ENCODE measurements around the gene SLC19A2.

The SLC19A2 gene

DNA sequence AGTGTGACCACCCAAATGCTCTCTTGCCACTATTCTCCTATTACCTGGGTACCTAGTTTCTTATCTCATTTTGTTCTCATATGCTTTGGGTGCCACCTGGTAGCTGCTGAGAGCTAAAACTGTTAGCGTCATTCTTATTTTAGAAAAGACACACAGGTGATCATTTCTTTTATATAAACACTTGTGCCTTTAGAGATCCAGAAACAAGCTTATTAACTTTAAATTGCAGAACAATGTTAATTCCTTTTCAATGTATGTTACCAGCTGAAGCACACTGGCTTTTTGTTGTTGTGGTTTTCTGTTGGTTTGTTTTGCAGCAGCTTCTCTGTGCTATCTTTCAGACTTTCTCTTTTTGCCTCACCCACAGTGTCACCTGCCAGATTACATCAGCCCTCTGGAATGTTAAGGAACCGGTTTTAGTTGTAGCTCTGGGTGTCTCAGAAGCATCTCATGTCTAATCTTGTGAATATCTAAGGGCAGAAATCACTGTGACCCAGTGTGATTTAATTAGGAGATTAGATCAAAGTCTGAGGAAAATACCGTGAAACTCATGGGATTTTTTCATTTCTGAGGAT lies 43.4 kb upstream of the SLC19A2 start:
- Histone ChIP-seq H3K4me3 (ENCODE audit: low read depth in 1 of 2, low read length in 2 of 2) (no peak overlapping the region), H3K9me3 (ENCODE audit: insufficient read depth, low read length, severe bottlenecking) (no peaks in the 10 kb centered on the region), H3K27ac (ENCODE audit: low read length) (peak overlapping the region; percentile 48), H3K79me2 (ENCODE audit: insufficient read depth, low read length) (no peaks in the 10 kb centered on the region), H3K9ac (ENCODE audit: low read depth, low read length) (peak overlapping the region; percentile 5; the same call in 1 of the 2 replicates), H3K4me1 (ENCODE audit: insufficient read depth, low read length) (peaks cover 23% of the 10 kb centered on the region), H3K36me3 (ENCODE audit: insufficient read depth, low read length) (no peaks in the 10 kb centered on the region), H3K4me2 (ENCODE audit: insufficient read depth, low read length) (peak overlapping the region; percentile 49; the same call in 1 of the 2 replicates), H3K27me3 (ENCODE audit: insufficient read depth, low read length, poor library complexity) (no peaks in the 10 kb centered on the region), H4K20me1 (ENCODE audit: insufficient read depth, low read length) (no peaks in the 10 kb centered on the region), H2AFZ (ENCODE audit: low read depth, low read length) (peak overlapping the region; percentile 27; the same call in 1 of the 2 replicates)
- DNase-seq, result peak; percentile 50
- ATAC-seq (ENCODE audit: insufficient read depth, low read depth), result peak; percentile 95
- TF ChIP-seq, protein P1, sequence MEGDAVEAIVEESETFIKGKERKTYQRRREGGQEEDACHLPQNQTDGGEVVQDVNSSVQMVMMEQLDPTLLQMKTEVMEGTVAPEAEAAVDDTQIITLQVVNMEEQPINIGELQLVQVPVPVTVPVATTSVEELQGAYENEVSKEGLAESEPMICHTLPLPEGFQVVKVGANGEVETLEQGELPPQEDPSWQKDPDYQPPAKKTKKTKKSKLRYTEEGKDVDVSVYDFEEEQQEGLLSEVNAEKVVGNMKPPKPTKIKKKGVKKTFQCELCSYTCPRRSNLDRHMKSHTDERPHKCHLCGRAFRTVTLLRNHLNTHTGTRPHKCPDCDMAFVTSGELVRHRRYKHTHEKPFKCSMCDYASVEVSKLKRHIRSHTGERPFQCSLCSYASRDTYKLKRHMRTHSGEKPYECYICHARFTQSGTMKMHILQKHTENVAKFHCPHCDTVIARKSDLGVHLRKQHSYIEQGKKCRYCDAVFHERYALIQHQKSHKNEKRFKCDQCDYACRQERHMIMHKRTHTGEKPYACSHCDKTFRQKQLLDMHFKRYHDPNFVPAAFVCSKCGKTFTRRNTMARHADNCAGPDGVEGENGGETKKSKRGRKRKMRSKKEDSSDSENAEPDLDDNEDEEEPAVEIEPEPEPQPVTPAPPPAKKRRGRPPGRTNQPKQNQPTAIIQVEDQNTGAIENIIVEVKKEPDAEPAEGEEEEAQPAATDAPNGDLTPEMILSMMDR (IDR thresholded peaks at IDR 0.05; ENCODE audit: borderline replicate concordance, extremely low read depth, low read length, poor library complexity, severe bottlenecking), result no peak
- no peak for TF ChIP-seq EZH2 (IDR thresholded peaks at IDR 0.05; ENCODE audit: borderline replicate concordance, low read depth, low read length, severe bottlenecking)

DNA sequence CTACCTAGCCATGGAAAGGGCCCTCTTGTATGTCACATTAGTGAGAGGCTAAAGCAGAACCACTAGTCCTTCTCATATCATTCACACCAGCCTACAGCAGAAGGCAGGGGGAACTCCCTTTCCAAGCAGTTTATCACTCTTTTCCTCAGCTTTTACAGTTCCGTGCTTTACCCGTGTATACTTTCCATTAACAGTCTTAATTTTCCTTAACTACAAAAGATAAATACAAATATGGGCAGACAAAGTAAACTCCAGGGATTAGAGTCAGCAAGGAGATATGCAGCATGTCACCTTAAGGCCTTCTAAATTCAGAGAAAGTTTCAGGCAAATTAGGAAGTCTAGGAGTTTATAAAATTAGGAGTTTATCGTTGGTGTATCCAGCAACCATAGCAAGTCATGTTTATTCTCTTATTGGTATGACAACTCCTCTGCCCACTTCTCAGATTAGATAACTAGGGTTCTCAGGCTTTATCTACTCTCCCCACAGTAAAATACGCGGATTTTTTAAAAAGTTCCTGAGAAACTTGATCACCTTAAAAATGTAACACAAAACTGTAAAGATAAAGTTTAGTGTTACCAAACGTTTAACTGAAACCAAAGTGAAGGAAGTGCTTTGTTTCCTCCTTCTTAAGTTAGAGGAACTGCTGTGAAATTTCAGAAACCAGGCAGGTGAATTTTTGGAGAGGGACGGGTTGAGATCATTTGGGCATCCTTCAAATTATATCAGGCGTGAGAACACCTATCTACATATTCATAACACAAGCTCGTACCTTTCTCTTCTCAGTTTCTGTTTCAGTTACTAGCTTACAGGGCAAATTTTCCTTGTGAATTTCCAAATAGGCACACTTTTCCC lies 42.7 kb upstream of the SLC19A2 start:
- H2AFZ ChIP-seq (ENCODE audit: low read depth, low read length), result peak overlapping the region; percentile 58
- H3K9ac ChIP-seq (ENCODE audit: low read depth, low read length), result peak overlapping the region; percentile 5; the same call in 1 of the 2 replicates
- DNase-seq (no peak), ATAC-seq (ENCODE audit: insufficient read depth, low read depth) (peak; percentile 15; the same call in 1 of the 3 replicates)
- H4K20me1 ChIP-seq (ENCODE audit: insufficient read depth, low read length), result no peaks in the 10 kb centered on the region
- H3K27ac ChIP-seq (ENCODE audit: low read length), result peak overlapping the region; percentile 48
- H3K79me2 ChIP-seq (ENCODE audit: insufficient read depth, low read length), result no peaks in the 10 kb centered on the region
- H3K27me3 ChIP-seq (ENCODE audit: insufficient read depth, low read length, poor library complexity), result no peaks in the 10 kb centered on the region
- TF ChIP-seq, protein P1 (IDR thresholded peaks at IDR 0.05; ENCODE audit: borderline replicate concordance, extremely low read depth, low read length, poor library complexity, severe bottlenecking), result no peak
- TF ChIP-seq EZH2 (IDR thresholded peaks at IDR 0.05; ENCODE audit: borderline replicate concordance, low read depth, low read length, severe bottlenecking), result no peak
- no peak overlapping the region for H3K4me3 ChIP-seq (ENCODE audit: low read depth in 1 of 2, low read length in 2 of 2)
- H3K4me2 ChIP-seq (ENCODE audit: insufficient read depth, low read length), result peak overlapping the region; percentile 49; the same call in 1 of the 2 replicates
- no peaks in the 10 kb centered on the region for H3K36me3 ChIP-seq (ENCODE audit: insufficient read depth, low read length)
- H3K9me3 ChIP-seq (ENCODE audit: insufficient read depth, low read length, severe bottlenecking), result no peaks in the 10 kb centered on the region
- peaks cover 23% of the 10 kb centered on the region for H3K4me1 ChIP-seq (ENCODE audit: insufficient read depth, low read length)

DNA sequence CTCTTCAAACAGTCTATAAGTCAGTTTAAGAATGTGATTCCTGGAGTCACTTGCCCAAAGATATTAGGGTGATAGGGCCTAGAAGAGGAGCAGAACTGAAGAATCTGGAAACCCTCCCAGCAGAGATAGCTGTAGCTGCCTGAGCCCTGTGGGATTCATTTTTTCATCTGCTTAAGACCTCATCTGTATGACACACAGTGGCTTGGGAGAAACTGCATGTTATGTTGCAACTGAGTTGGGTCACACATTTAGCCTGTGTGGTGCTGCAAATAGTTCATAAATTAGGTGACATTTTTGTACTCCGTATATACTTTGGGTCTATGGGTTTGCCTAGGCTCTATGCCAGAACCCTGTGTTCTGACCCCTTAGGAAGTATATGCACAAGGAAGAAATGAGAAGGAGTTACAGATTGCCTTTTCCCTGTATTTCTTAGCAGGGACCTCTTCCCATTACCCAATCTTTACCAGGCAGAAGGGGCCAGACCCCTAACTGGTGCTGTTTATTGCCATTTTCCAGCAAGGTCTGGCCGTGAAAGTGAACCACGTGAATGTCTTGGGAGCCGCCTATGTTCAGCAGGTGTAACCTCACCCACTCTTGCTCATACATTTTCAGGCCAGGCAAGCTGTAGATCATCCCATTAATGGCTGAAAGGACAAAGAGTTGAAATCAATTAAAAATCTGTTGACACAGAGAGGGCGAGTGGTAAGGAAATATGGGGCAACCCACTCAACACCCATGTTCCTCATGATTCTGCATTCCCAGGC lies 41.9 kb upstream of the SLC19A2 start:
- no peak overlapping the region for H3K4me3 ChIP-seq (ENCODE audit: low read depth in 1 of 2, low read length in 2 of 2)
- no peaks in the 10 kb centered on the region for H4K20me1 ChIP-seq (ENCODE audit: insufficient read depth, low read length)
- no peaks in the 10 kb centered on the region for H3K9me3 ChIP-seq (ENCODE audit: insufficient read depth, low read length, severe bottlenecking)
- no peaks in the 10 kb centered on the region for H3K27me3 ChIP-seq (ENCODE audit: insufficient read depth, low read length, poor library complexity)
- TF ChIP-seq, protein P1 (IDR thresholded peaks at IDR 0.05; ENCODE audit: borderline replicate concordance, extremely low read depth, low read length, poor library complexity, severe bottlenecking), result no peak
- TF ChIP-seq EZH2 (IDR thresholded peaks at IDR 0.05; ENCODE audit: borderline replicate concordance, low read depth, low read length, severe bottlenecking), result no peak
- H3K4me1 ChIP-seq (ENCODE audit: insufficient read depth, low read length), result peaks cover 23% of the 10 kb centered on the region
- H3K79me2 ChIP-seq (ENCODE audit: insufficient read depth, low read length), result no peaks in the 10 kb centered on the region
- H3K36me3 ChIP-seq (ENCODE audit: insufficient read depth, low read length), result no peaks in the 10 kb centered on the region
- no peak overlapping the region for H3K4me2 ChIP-seq (ENCODE audit: insufficient read depth, low read length)
- H3K27ac ChIP-seq (ENCODE audit: low read length), result peak overlapping the region; percentile 17; the same call in 1 of the 2 replicates
- no peak overlapping the region for H3K9ac ChIP-seq (ENCODE audit: low read depth, low read length)
- peak overlapping the region; percentile 7; the same call in 1 of the 2 replicates for H2AFZ ChIP-seq (ENCODE audit: low read depth, low read length)
- no peak for ATAC-seq (ENCODE audit: insufficient read depth, low read depth)
- no peak for DNase-seq

Measured in DND-41 (cell line).